Posterior vena cava (tissue), 2 donors: ENCODE measurements around the gene BHMT. TPM values are rescaled to one million over a fixed set of nuclear protein-coding genes. Genes with fewer than 3 reads are reported as not detected.
"Not testable (repeated sequence)": the region's sequence is repeated elsewhere in the genome, so short reads cannot be mapped to it uniquely, and the experiment has no call there.

ENCODE experiments used
- DNase-seq: peaks from one replicate; pipeline ENCODE4 v3.0.0-alpha.2; 2020; ENCODE audit warnings: low spot score
- intact Hi-C, 2 donors: fragments of 100-400 bp; cut with DNase I; formaldehyde crosslinking; loops; one replicate each; pipeline versions ENCODE4 v1.14.1 to v1.14.2; 2022 to 2023
- total RNA-seq, 2 donors: library from RNA; stranded (reverse); fragmentation: NEBNext Ultra II Directional; extraction: Animal tissue kit (Norgen Biotek cat#: 25700); gene quantifications; one replicate each; pipeline ENCODE4 v1.2.1, GENCODE V29; 2021
- donor health status: DM: yes; HTN: yes; CAD: no.
- donor health status: DM: yes; HTN: yes; CAD: no.

The BHMT gene
- total RNA-seq, 2 donors from 2014 or later: 0.28 to 0.62 TPM

DNA sequence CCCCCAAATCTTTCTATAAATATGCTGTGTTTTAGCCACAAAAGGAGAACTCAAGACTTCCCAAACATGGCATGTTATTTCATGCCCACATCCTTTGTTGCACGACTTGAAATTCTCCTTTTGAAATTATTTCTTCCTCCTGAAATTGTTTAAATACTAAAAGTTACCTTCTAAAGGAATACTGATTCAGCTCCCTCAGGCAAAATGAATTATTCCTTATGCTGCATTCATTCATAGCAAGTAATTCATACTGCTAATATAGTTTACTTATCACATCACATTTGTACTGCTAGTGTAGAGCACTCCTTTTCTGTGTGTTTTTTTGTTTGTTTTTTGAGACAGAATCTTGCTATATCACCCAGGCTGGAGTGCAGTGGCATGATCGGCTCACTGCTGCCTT, 45.7 kb downstream of the BHMT start:
- intact Hi-C loops: no loop called here
- DNase-seq: no peak

DNA sequence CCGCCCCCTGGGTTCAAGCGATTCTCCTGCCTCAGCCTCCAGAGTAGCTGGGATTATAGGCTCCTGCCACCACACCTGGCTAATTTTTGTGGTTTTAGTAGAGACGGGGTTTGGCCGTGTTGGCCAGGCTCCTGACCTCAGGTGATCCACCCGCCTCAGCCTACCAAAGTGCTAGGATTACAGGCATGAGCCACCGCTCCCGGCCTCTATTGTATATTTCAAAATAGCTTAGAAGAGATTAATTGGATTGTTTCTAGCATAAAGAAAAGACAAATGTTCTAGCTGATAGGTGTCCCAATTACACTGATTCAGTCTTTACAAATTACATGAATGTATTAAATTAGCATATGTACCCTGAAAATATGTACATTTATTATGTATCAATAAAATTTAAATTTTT, 50.0 kb downstream of the BHMT start:
- intact Hi-C loops, DNase-seq: not testable (repeated sequence)

DNA sequence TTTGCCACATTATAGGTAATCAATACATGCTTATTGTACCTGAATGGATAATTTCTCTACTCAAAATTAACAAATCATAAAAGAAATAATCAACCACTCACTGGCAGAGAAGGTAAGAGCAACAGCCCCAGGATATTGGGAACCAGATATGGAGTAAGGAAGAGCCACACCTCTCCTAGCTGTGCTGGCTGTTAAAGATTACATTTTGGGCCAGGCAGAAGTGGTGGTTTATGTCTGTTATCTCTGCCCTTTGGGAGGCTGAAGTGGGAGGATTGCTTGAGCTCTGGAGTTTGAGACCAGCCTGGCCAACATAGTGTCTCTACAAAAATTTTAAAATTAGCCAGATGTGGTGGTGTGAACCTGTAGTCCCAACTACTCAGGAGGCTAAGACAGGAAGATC, 56.4 kb downstream of the BHMT start:
- DNase-seq: no peak
- intact Hi-C loops: no loop called here

DNA sequence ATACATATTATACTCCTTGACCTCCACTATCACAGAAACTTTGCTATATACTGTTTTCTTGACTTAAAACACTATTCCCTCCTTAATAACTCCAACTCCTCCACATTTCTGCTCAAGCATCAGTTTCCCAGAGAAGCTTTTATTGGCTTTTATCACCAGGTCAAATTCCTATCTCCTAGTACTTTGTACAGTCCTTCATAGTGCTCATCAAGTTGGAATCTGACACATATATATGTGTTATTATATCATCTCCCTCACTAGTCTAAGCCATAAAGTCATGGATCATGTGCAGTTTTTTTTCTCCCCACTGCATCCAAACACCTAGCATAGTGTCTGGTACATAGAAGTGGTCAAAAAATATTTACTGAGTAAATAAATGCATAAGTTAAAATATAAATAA, 59.1 kb downstream of the BHMT start:
- intact Hi-C loops: no loop called here

DNA sequence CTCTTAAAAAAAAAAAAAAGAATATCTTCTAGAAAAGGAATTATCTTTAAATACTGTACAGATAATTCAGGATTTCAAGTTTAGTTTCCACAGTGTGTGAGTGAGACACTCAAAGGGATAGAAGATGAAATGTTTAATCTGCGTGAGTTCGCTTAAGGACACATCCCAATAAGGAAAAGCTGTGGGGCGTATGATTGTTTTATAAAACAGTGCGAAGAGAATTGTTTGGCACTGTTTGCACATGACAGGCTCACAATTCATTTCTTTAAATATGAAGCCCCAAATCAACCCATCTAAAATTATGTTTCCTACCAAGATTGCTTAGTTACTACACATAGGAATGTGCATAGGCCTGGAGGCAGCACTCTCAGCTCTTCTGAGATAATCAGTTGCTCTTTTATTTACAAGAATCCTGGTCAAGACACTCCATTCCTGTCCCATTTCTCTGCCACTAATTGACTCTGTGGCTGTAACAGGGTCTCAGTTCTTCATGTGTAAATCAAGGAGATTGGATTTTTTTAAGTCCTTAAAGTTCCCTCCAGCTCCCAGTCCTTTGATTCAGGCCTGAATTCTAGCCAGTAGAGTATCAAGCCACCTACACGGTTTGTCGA, 60.1 kb downstream of the BHMT start:
- intact Hi-C loops: no loop called here

More for the DNA sequence above, 59.1 kb downstream of the BHMT start:
- DNase-seq: no peak

DNA sequence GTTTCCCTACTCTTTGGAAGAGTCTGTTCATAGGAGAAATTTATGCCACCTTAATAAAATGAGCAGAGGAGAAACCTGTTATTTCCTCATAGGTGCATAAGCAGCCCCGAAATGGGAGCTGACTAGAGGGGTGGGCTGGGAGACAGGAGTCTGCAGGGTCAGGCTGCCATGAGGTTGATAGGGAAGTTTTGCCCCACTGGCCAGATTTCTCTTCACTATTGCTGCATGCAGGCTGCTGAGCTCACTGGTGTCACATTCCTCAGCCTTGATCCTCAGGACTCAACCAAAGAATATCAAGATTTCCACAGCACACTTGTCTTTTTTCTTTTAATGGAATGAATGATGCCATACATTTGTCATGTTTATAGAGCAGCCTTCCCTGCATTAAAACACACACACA, 60.7 kb downstream of the BHMT start:
- DNase-seq: no peak
- intact Hi-C loops: no loop called here

More for the DNA sequence above, 60.1 kb downstream of the BHMT start:
- DNase-seq: no peak

DNA sequence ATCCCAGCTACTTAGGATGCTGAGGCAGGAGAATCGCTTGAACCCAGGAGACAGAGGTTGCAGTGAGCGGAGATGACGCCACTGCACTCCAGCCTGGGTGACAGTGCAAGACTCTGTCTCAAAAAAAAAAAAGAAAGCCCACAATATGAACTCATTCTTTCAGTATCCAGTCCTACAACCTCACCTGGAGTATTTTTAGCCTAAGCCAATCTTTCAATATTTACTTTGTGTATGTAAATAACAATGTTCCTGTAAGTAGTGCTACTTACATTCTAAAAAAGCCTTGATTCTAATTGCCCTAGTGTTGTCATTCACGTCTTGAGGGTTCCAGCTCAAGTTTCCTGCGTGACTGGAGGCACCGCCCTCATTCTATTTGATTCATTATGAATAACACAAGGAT, 62.0 kb downstream of the BHMT start:
- intact Hi-C loops: no loop called here

DNA sequence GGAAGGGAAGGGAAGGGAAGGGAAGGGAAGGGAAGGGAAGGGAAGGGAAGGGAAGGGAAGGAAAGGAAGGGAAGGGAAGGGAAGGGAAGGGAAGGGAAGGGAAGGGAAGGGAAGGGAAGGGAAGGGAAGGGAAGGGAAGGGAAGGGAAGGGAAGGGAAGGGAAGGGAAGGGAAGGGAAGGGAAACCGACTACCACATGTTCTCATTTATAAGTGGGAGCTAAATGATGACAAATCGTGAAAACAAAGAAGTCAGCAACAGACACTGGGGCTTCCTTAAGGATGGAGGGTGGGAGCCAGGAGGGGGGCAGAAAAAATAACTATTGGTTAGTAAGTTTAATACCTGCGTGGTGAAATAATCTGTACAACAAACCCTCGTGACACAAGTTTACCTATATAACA, 68.8 kb downstream of the BHMT start:
- intact Hi-C loops, DNase-seq: not testable (repeated sequence)

More for the DNA sequence above, 62.0 kb downstream of the BHMT start:
- DNase-seq: no peak

DNA sequence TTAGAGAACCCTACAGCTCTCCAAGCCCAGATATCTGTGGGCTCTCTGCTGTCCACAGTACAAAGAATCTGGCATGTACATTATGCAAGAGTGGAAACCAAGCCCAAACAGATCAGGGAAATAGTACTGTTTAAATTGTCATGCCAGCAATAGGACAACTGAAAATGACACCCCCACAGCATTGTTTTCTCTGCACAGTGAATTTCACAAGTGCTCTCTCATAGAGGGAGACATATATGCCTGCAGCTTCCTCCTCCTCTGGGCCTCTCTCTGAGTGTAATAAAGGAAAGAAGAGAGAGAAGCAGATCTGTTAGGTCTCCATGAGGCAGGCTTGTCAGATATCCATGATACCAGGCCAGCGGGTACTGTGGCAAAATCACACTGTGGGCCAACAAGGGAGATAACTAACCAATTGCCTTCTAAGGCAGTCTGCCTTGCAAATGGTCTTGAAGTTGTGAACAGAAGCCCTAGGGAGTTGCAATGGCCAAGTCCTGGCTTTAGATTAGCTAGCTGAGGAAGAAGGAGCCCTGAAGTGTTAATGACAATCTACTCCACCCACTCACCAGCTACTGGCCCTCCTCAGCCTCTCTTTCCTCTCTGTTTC, 69.9 kb downstream of the BHMT start:
- intact Hi-C loops: no loop called here
- DNase-seq: no peak

Other genes starting within 250 kb of the BHMT start
- gene ARSB, start 126.5 kb upstream of the BHMT start, total RNA-seq: 10 to 100 TPM; 20.9 to 21.6 TPM
- gene DMGDH, start 42.1 kb upstream of the BHMT start, total RNA-seq: 1 to 10 TPM; 1.7 to 3.6 TPM
- gene BHMT2, start 42.0 kb upstream of the BHMT start, total RNA-seq: 10 to 100 TPM; 24.5 to 36.3 TPM
- gene JMY, start 124.3 kb downstream of the BHMT start, total RNA-seq: 10 to 100 TPM; 13.9 to 15.5 TPM